ENCODE data around the gene CDS2.

- TF ChIP-seq CTCF (IDR thresholded peaks at IDR 0.05), result no peak
- TF ChIP-seq POLR2A (IDR thresholded peaks at IDR 0.05), result no peak
- no peak for TF ChIP-seq EP300 (IDR thresholded peaks at IDR 0.05)
These were observed 108.2 kb downstream of the CDS2 start for GRCh38 chr20:5234978-5235377.

Data from ovary (tissue), 3 donors.